Middle frontal gyrus (tissue), 1 donor: ENCODE data around the gene RBCK1.
"Not testable (repeated sequence)": the region's sequence is repeated elsewhere in the genome, so short reads cannot be mapped to it uniquely, and the experiment has no call there.

ENCODE experiments used
- DNase-seq: peaks from one replicate; pipeline ENCODE4 v3.0.0-alpha.2; 2015; ENCODE audit warnings: low spot score; ENCODE audit errors: extremely low spot score

RBCK1 gene

DNA sequence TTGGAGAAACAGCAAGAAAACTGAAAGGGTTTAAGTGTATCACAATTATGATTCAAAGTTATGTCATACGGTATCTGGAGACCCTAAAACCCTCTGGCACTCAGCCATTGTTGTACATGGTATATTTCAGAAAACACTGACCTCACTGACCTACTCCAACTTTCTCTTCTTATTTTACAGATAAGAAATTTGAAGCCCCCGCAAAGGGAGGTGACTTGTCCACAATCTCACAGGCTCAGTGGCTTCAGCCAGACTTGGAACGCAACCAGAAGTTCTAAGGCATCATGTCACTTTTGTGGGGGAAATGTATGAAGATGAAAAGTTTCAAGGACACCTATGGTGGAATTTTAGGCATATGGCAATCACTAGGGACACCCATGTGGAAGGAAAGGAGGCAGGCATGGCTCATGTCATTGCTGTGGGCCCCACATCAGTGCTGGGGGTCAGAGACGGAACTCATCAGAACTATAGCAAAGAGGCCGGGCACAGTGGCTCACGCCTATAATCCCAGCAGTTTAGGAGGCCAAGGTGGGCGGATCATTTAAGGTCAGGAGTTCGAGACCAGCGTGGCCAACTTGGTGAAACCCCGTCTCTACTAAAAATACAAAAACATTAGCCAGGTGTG is 32.7 kb upstream of the RBCK1 start:
- no peak for DNase-seq

DNA sequence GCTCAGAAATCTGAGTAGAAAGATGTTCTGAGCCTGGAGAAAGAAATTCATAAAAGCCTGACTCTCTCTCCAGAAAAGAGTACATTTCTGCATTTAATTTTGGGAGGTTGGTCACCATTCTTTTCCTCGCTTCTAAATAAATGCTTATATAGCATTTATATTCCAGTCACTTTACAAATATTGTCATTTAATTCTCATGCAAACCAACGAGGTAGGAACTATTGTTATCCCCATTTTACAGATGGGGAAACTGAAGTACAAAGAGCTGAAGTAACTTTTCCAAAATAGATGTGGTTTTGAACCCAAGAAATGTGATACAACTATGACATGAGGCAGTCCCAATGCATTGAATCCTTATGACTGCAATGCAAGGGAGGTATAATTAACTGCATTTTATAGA is 32.0 kb upstream of the RBCK1 start:
- no peak for DNase-seq

DNA sequence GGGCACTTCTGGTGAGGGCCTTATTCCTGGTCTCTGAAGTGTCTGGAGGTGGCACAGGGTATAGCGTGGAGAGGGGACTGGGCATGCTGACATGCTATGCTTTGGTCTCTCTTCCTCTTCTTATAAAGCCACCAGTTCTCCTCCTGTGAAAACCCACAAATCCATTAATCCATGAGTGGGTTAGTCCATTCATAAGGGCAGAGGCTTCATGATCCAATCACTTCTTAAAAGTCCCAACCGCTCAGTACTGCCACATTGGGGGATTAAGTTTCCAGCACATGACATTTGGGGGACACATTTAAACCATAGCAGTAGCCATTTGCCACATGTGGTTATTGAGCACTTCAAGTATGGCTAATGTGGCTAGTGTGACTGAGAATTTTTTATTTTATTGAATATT is 31.3 kb upstream of the RBCK1 start:
- no peak for DNase-seq

DNA sequence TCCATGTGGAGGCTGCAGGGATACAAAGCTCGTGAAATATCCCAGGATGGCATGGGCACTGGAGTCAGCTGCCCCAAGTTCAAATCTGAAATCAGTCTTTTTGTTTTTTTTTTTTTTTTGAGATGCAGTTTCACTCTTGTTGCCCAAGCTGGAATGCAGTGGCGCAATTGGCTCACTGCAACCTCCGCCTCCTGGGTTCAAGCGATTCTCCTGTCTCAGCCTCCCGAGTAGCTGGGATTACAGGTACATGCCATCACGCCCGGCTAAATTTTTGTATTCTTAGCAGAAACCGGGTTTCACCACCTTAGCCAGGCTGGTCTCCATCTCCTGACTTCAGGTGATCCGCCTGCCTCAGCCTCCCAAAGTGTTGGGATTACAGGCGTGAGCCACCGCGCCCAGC is 30.5 kb upstream of the RBCK1 start:
- DNase-seq = not testable (repeated sequence)

DNA sequence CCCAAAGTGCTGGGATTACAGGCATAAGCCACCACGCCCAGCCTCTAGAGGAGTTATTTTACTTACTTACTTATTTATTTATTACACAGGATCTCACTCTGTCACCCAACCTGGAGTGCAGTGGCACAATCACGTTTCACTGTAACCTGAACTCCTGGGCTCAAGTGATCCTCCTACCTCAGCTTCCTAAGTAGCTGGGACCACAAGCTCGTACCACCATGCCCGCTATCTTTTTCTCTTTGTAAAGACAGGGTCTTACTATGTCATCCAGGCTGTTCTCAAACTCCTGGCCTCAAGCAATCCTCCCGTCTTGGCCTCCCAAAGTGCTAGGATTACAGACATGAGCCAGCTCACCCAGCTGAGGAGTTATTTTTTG is 29.1 kb upstream of the RBCK1 start:
- no peak for DNase-seq

DNA sequence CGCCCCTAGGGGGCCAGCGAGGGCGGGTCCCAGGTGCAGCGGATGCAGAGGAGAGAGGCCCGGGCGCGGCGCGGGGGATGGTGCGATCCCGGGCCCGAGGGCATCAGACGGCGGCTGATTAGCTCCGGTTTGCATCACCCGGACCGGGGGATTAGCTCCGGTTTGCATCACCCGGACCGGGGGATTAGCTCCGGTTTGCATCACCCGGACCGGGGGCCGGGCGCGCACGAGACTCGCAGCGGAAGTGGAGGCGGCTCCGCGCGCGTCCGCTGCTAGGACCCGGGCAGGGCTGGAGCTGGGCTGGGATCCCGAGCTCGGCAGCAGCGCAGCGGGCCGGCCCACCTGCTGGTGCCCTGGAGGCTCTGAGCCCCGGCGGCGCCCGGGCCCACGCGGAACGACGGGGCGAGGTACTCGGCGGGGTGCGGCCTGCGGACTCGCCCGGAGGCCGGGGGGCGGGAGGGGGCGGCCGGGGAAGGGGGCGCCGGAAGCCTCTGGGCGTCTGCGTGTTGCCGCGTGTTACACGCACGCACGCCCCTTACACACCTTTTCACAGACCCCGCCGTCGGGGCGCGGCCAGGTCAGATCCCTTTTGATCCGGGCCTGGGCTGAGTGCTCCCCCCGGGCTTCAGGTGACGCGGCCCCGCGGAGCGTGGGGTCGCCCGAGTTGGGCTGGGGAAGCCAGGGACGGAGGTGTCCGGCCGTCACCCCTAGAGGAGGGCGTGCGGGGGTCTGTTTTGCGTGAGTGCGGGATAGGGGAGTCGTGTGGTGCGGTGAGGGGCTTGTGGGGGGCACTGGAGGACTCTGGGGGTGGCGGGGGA is 27.1 kb upstream of the RBCK1 start:
- no peak for DNase-seq

DNA sequence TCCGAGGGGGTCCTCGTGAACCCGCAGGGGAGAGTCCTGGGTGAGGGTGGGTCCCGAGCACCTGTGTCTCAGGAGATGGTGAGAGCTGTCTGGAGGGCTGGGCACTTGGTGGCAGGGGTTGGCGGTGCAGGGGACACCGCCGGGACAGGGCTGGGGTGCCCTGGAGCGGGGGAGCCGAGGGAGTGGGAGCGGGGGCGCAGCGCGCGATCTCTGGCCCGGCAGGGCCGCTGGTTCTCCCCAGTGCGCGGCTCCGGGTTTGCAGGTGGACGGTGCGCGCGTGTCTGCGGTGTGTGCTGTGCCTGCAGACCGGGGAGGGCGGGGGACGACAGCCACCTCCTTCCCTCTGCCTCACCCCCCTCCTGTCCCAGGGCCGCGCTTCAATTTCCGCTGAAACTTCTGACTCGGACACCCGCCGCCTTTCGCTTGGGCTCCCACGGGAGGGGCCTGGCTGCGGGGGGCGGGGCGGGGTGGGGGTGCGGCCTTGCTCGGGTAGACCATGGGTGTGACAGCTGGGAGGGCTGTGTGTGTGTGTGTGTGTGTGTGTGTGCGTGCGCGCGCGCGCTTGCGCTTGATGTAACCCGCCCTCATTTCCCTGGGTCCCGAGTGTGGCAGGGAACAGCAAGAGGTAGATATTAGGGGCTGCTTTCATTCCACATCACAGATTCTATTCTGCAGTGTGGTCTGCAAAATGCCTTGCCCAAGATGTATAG is 26.4 kb upstream of the RBCK1 start:
- DNase-seq = no peak

DNA sequence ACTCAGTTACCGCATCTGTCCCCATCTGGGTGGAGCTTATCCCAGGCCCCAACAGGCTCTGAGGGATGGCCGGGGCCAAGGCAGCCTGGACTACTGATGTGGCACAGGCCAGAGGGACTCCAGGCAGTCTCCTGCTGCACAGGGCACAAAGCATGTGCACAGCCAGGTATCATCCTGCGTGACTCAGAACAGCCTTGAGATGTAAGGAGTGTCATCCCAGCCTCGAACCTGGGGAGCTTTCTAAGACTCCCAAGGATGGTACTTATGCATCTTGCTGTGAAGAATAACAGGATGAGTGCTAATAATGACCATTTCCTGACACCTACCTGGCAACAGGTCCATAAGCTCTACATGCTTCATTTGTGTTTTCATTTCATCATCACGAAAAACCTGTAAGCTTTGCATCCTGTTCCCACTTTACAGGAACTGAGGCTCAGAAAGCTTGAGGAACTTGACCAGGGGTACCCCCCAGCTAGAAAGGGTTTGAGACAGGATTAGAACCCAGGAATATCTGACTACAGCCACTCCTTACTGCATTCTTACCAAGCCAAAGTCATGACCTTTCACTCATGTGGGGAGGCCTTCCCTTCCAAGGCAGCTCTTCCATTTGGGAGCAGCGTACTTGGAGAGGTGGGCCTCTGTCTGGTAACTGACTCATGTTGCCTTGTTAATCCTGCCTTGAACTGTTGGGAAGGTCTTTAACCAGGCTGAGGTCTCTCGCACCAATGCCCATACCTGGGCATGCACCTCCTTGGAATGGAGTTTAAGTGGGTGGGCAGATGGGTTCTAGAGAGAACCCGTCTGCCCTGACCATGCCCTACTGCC is 25.6 kb upstream of the RBCK1 start:
- DNase-seq = no peak

DNA sequence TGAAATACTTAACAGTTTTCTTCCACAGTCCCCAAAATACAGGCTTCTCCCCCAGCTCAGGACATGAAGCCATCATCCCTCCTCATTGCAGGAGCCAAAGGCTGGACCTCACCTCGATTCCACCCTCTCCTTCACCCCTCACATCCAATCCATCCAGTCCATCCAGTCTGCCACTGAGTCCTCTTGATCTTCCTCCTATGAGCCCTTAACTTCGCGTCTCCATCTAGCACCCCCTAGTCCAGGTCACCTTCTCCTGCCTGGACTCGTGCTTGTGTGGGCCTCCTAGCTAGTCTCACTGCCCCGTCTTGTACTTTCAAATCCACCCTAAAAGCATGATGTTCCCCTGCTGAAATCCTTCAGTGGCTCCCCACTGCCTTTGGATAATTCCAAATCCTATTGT is 24.2 kb upstream of the RBCK1 start:
- DNase-seq = no peak

DNA sequence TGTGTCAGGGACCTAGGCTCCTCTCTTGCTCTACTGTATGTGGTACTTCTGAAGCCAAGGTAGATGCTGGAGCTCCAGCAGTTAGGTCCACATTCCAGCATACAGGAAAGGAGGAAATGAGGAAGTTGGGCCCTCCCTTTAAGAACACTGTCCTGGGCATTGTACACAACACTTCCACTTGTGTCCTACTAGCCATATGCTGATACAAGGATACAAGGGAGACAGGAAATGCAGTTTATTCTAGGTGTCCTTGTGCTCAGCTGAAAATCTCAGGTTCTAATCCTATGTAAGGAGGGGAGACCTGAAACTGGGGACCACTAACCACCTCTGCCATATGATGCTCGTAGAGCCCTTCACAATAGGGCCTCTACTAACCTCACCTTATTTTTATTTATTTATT is 23.4 kb upstream of the RBCK1 start:
- DNase-seq = no peak

DNA sequence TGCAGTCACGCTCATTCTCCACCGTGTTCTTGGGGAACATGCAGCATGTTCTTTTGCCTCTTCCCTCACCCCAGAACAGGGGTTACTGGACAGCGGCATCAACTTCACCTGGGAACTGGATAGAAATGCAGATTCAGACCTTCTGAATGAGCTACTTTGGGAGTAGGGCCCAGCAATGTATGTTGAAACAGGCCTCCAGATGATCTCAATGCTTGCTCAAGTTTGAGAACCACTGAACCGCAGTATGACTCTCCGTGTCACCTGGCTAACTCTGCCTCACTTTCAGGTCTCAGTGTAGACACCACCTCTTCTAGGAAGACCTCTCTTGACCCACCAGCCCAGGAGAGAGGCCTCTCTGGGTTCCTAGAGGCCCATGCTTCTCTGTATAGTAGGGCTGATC is 22.7 kb upstream of the RBCK1 start:
- DNase-seq = no peak

DNA sequence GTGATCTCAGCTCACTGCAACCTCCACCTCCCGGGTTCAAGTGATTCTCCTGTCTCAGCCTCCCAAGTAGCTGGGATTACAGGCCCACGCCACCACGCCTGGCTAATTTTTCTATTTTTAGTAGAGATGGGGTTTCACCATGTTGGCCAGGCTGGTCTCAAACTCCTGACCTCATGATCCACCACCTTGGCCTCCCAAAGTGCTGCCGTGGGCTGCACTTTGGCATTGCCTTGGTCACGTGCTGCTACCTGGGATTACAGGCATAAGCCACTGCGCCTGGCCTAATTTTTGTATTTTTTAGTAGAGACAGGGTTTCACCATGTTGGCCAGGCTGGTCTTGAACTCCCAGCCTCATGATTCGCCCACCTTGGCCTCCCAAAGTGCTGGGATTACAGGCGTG is 21.5 kb upstream of the RBCK1 start:
- not testable (repeated sequence) for DNase-seq

DNA sequence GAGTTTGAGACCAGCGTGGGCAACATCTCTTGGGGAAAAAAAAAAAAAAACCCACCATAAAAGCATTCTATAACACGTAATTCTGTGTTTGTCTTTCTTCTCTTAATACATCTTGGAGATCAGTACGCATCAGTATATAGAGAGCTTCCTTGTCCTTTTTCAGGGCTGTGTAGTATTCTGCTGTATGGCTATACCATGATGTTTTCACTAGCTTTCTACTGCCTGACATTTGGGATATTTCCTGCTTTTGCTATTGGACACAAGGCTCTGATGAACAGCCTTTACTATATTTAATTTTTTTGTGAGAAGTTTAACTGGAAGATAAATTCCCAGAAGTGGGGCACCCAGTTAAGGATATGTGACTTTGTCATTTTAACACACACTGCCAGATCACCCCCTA is 20.6 kb upstream of the RBCK1 start:
- DNase-seq = no peak

DNA sequence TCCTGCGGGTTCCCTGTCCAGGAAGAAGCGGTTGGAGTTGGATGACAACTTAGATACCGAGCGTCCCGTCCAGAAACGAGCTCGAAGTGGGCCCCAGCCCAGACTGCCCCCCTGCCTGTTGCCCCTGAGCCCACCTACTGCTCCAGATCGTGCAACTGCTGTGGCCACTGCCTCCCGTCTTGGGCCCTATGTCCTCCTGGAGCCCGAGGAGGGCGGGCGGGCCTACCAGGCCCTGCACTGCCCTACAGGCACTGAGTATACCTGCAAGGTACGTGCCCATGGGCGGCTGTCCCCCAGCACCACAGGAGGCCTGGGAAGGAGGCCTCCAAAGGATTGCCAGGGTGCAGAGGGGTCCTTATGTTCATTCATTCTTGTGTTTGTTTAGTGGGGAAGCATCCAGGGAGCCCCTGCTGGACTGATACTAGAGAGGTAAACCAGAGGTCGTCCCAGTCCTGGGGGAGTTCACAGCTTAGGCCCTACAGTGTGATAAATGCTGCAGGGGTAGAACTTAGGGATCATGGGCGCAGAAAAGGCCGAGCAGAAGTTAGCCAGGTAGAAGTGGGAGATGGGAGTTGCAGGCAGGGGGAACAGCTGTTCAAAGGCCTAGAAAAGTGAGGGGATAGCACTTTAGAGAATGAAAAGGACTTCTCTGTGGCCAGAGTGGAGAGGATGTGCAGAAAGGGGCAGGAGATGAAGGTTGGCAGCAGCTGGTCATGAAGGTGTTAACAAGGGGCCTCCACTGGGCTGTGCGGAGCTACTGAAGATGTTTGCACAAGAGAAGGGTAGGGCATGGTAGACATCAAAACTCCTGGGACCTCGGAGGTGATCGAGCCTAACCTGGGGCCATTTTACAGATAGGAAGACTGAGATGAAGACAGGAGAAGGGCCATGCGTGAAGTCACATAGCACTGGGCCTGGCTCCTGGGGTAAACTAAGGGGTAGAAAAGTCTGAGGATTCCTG is 19.8 kb upstream of the RBCK1 start:
- DNase-seq = no peak

DNA sequence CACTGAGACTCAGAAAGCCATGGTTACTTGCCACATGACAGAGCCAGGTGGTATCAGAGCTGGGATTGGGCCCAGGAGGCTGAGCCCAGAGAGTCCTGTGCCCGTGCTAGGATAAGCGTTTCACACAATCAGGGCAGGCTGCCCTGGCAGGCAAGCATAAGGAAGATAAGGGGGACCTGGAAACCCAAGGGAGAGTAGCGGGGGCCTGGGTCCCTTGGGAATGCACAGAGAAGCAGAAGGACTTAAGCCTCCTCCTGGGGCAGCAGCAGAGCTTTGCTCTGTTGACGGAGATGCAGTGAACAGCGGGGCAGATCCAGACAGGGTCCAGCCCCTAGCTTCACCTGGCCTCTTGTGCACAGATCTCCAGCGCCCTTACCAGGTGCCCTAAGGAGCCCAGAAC is 18.9 kb upstream of the RBCK1 start:
- DNase-seq = no peak

DNA sequence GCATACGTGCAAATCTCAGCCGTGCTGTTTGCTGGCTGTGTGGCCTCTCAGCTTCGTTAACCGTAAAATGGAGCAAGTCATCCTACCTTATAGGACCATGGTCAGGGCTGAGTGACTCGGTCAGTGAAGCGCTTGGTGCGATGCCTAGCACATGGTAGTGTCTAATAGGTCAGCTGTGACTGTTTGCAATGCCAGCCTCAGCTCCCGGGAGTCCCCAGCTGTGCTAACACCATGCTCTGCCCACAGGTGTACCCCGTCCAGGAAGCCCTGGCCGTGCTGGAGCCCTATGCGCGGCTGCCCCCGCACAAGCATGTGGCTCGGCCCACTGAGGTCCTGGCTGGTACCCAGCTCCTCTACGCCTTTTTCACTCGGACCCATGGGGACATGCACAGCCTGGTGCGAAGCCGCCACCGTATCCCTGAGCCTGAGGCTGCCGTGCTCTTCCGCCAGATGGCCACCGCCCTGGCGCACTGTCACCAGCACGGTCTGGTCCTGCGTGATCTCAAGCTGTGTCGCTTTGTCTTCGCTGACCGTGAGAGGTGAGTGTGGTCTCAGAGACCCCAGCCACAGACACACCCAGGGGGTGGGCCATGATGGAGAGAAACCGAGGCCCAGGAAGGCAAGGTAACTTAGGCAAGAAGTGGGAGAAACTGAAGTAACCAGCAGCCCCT is 16.9 kb upstream of the RBCK1 start:
- no peak for DNase-seq

DNA sequence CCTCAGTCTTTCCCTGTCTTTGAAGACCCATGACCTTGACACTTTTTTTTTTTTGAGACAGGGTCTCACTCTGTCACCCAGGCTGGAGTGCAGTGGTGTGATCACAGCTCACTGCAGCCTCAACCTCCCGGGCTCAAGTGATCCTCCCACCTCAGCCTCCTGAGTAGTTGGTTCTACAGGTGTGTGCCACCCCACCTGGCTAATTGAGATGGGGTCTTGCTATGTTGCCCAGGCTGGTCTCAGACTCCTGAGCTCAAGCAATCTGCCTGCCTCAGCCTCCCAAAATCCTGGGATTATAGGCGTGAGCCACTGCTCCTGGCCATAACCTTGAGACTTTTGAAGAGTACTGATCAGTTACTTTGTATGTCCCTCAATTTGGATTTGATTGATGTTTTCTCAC is 14.8 kb upstream of the RBCK1 start:
- not testable (repeated sequence) for DNase-seq

DNA sequence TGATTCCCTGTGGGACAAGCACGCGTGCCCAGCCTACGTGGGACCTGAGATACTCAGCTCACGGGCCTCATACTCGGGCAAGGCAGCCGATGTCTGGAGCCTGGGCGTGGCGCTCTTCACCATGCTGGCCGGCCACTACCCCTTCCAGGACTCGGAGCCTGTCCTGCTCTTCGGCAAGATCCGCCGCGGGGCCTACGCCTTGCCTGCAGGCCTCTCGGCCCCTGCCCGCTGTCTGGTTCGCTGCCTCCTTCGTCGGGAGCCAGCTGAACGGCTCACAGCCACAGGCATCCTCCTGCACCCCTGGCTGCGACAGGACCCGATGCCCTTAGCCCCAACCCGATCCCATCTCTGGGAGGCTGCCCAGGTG is 11.9 kb upstream of the RBCK1 start:
- no peak for DNase-seq

DNA sequence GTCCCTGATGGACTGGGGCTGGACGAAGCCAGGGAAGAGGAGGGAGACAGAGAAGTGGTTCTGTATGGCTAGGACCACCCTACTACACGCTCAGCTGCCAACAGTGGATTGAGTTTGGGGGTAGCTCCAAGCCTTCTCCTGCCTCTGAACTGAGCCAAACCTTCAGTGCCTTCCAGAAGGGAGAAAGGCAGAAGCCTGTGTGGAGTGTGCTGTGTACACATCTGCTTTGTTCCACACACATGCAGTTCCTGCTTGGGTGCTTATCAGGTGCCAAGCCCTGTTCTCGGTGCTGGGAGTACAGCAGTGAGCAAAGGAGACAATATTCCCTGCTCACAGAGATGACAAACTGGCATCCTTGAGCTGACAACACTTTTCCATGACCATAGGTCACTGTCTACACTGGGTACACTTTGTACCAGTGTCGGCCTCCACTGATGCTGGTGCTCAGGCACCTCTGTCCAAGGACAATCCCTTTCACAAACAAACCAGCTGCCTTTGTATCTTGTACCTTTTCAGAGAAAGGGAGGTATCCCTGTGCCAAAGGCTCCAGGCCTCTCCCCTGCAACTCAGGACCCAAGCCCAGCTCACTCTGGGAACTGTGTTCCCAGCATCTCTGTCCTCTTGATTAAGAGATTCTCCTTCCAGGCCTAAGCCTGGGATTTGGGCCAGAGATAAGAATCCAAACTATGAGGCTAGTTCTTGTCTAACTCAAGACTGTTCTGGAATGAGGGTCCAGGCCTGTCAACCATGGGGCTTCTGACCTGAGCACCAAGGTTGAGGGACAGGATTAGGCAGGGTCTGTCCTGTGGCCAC is 11.3 kb upstream of the RBCK1 start:
- DNase-seq = no peak
